Measurements from ENCODE around the gene NDUFB1.

- TF ChIP-seq, protein P1, sequence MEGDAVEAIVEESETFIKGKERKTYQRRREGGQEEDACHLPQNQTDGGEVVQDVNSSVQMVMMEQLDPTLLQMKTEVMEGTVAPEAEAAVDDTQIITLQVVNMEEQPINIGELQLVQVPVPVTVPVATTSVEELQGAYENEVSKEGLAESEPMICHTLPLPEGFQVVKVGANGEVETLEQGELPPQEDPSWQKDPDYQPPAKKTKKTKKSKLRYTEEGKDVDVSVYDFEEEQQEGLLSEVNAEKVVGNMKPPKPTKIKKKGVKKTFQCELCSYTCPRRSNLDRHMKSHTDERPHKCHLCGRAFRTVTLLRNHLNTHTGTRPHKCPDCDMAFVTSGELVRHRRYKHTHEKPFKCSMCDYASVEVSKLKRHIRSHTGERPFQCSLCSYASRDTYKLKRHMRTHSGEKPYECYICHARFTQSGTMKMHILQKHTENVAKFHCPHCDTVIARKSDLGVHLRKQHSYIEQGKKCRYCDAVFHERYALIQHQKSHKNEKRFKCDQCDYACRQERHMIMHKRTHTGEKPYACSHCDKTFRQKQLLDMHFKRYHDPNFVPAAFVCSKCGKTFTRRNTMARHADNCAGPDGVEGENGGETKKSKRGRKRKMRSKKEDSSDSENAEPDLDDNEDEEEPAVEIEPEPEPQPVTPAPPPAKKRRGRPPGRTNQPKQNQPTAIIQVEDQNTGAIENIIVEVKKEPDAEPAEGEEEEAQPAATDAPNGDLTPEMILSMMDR (IDR thresholded peaks at IDR 0.05): no peak
- TF ChIP-seq POLR2A (IDR thresholded peaks at IDR 0.05): no peak
Observed at GRCh38 chr14:92105893-92106142, 15.7 kb downstream of the NDUFB1 start.
